Activated T-helper 1 cell treated with Interleukin-2 at 50 U/mL for 16 hours (primary cell): ENCODE data around the gene NCBP2.

Source experiments
- DNase-seq: peaks from one replicate; pipeline ENCODE4 v3.0.0-alpha.2; 2020; ENCODE audit warnings: low read depth

NCBP2 gene

GRCh38 chr3:196941729-196942225 is 551 bp downstream of the NCBP2 start:
- peak; percentile 25 for DNase-seq

- DNase-seq = no peak
Measured at GRCh38 chr3:196938576-196938975, 3.8 kb downstream of the NCBP2 start.

GRCh38 chr3:196938124-196938523 is 4.2 kb downstream of the NCBP2 start:
- DNase-seq = no peak

GRCh38 chr3:196936288-196936687 is 6.0 kb downstream of the NCBP2 start:
- no peak for DNase-seq

- DNase-seq = no peak
Measured at GRCh38 chr3:196932600-196932999, 9.7 kb downstream of the NCBP2 start.

- no peak for DNase-seq
Measured at GRCh38 chr3:196931828-196932587, 10.3 kb downstream of the NCBP2 start.

GRCh38 chr3:196931157-196931556 is 11.2 kb downstream of the NCBP2 start:
- DNase-seq = no peak

GRCh38 chr3:196927571-196928453 is 14.5 kb downstream of the NCBP2 start:
- no peak for DNase-seq

- DNase-seq = no peak
Measured at GRCh38 chr3:196920733-196921132, 21.6 kb downstream of the NCBP2 start.

GRCh38 chr3:196918968-196919367 is 23.4 kb downstream of the NCBP2 start:
- no peak for DNase-seq

GRCh38 chr3:196916995-196917394 is 25.3 kb downstream of the NCBP2 start:
- DNase-seq = no peak

- no peak for DNase-seq
Measured at GRCh38 chr3:196916221-196916620, 26.1 kb downstream of the NCBP2 start.

- DNase-seq = no peak
Measured at GRCh38 chr3:196915375-196915774, 27.0 kb downstream of the NCBP2 start.

- DNase-seq = no peak
Measured at GRCh38 chr3:196914866-196915265, 27.5 kb downstream of the NCBP2 start.

GRCh38 chr3:196903740-196904139 is 38.6 kb downstream of the NCBP2 start:
- no peak for DNase-seq

- no peak for DNase-seq
Measured at GRCh38 chr3:196902296-196902695, 40.0 kb downstream of the NCBP2 start.

GRCh38 chr3:196901768-196902167 is 40.6 kb downstream of the NCBP2 start:
- no peak for DNase-seq

- no peak for DNase-seq
Measured at GRCh38 chr3:196896229-196896628, 46.1 kb downstream of the NCBP2 start.

- no peak for DNase-seq
Measured at GRCh38 chr3:196894557-196895295, 47.6 kb downstream of the NCBP2 start.

GRCh38 chr3:196889844-196890708 is 52.3 kb downstream of the NCBP2 start:
- no peak for DNase-seq

GRCh38 chr3:196886144-196886543 is 56.2 kb downstream of the NCBP2 start:
- no peak for DNase-seq
